Fibroblast of mammary gland (primary cell): Measurements from ENCODE around the gene LOC128125822.

Experiments used
- DNase-seq: peaks from one replicate; pipeline ENCODE4 v3.0.0-alpha.2; 2010; ENCODE audit warnings: low read depth
- H3K4me3 ChIP-seq: 2 replicates; pipeline ENCODE4 v1.5.1; 2011; ENCODE audit warnings: low read depth, mild to moderate bottlenecking, low read length, moderate library complexity; ENCODE audit not compliant: control insufficient read depth
- CTCF ChIP-seq: conservative IDR thresholded peaks from 2 replicates; pipeline ENCODE4 v1.5.1; 2011; ENCODE audit warnings: low read depth, low read length, inconsistent platforms; ENCODE audit not compliant: control insufficient read depth, insufficient read depth

LOC128125822 gene

GRCh38 chr6:63573076-63573898, 1.0 kb downstream of the LOC128125822 start:
- no peak for TF ChIP-seq CTCF
- DNase-seq: peak; percentile 61
- H3K4me3 ChIP-seq: peak overlapping the region; percentile 84

- DNase-seq: peak; percentile 71
- H3K4me3 ChIP-seq: peak overlapping the region; percentile 84
- TF ChIP-seq CTCF: peak; percentile 64
These were observed 1.7 kb downstream of the LOC128125822 start for GRCh38 chr6:63573899-63574553.

GRCh38 chr6:63574554-63574900, 2.2 kb downstream of the LOC128125822 start:
- DNase-seq: no peak

GRCh38 chr6:63576147-63576772, 4.0 kb downstream of the LOC128125822 start:
- TF ChIP-seq CTCF: no peak
- no peak for DNase-seq
- no peak overlapping the region for H3K4me3 ChIP-seq

More at GRCh38 chr6:63574554-63574900, 2.2 kb downstream of the LOC128125822 start:
- peak overlapping the region; percentile 84 for H3K4me3 ChIP-seq
- no peak for TF ChIP-seq CTCF

- TF ChIP-seq CTCF: no peak
- no peak for DNase-seq
- H3K4me3 ChIP-seq: no peak overlapping the region
These were observed 4.9 kb downstream of the LOC128125822 start for GRCh38 chr6:63576985-63577712.

- DNase-seq: no peak
- TF ChIP-seq CTCF: no peak
- no peak overlapping the region for H3K4me3 ChIP-seq
These were observed 6.5 kb downstream of the LOC128125822 start for GRCh38 chr6:63578757-63579156.
